ENCODE results near the gene DBT.
"Not testable (repeated sequence)": the region's sequence is repeated elsewhere in the genome, so short reads cannot be mapped to it uniquely, and the experiment has no call there.

DNA sequence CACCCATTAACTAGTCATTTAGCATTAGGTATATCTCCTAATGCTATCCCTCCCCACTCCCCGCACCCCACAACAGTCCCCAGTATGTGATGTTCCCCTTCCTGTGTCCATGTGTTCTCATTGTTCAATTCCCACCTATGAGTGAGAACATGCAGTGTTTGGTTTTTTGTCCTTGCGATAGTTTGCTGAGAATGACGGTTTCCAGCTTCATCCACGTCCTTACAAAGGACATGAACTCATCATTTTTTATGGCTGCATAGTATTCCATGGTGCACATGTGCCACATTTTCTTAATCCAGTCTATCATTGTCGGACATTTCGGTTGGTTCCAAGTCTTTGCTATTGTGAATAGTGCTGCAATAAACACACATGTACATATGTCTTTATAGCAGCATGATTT, 8.8 kb upstream of the DBT start:
- TF ChIP-seq, protein P1, sequence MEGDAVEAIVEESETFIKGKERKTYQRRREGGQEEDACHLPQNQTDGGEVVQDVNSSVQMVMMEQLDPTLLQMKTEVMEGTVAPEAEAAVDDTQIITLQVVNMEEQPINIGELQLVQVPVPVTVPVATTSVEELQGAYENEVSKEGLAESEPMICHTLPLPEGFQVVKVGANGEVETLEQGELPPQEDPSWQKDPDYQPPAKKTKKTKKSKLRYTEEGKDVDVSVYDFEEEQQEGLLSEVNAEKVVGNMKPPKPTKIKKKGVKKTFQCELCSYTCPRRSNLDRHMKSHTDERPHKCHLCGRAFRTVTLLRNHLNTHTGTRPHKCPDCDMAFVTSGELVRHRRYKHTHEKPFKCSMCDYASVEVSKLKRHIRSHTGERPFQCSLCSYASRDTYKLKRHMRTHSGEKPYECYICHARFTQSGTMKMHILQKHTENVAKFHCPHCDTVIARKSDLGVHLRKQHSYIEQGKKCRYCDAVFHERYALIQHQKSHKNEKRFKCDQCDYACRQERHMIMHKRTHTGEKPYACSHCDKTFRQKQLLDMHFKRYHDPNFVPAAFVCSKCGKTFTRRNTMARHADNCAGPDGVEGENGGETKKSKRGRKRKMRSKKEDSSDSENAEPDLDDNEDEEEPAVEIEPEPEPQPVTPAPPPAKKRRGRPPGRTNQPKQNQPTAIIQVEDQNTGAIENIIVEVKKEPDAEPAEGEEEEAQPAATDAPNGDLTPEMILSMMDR (IDR thresholded peaks at IDR 0.05; ENCODE audit: insufficient read depth, low read length, poor library complexity, severe bottlenecking), result not testable (repeated sequence)
- TF ChIP-seq EZH2phosphoT487 (conservative IDR thresholded peaks at IDR 0.05; ENCODE audit: low read length), result not testable (repeated sequence)

Measured in SU-DHL-6 (cell line).